Measurements from ENCODE around the gene CHD9NB.

CHD9NB gene

DNA sequence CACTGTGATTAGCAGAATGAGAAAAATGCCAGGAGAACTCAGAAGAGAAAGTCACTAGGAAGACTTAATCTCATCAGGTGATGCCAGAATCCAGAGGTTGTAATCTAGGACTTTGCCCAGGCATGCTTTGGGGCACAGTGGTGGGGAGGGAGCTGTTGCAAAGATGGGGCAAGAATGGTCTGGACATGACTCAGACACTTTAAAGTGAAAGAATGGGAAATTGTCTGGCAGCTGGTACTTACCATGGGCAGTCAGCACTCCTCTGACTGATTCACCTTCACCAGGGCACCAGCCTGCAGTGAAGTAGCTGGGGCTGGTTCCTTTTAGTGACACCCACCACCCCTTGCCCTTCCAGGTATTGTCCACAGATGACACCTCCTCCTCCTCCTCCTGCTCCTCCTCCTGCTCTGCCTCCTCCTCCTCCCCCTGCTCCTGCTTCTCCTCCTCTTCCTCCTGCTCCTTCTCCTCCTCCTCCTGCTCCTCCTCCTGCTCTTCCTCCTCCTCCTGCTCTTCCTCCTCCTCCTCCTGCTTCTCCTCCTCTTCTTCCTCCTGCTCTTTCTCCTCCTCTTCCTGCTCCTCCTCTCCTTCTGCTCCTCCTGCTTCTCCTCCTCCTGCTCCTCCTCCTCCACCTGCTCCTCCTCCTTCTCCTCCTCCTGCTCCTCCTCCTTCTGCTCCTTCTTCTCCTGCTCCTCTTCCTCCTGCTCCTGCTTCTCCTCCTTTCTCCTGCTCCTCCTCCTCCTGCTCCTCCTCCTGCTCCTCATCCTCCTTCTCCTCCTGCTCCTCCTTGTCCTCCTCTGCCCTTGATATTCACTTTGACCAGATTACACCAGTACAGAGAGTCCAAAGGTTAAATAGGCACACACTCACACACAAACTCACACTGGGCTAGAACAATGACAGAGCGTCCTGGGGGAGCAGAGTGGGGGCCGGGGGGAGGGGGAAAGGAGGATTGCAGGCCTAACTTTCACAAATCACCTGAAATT is at the start of gene CHD9NB:
Gene CHD9NB (minus strand): TSS at position 379 of the 983 bp plus-strand sequence. CDS start 8,739 bp downstream, outside the sequence.
- peak; percentile 93 for DNase-seq (ENCODE audit: low read depth)

DNA sequence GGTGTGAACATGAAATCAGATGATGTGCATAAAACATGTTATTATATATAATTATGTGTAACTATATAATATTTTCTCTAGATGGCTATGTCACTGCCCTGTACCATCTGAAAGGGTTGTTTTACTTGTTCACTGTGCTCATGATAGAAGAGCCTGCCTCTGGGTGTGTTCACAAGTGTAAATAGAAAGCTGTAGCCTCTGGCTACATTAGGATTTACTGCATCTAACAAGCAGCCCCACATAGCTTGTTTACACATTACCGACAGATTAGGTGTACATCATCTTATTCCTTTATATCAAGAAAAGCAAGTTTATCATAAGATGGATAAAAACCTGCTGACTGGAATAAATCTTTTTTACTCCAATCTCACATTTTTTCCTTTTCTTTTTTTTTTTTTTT is 48.2 kb upstream of the CHD9NB start:
- no peak for DNase-seq (ENCODE audit: low read depth)

DNA sequence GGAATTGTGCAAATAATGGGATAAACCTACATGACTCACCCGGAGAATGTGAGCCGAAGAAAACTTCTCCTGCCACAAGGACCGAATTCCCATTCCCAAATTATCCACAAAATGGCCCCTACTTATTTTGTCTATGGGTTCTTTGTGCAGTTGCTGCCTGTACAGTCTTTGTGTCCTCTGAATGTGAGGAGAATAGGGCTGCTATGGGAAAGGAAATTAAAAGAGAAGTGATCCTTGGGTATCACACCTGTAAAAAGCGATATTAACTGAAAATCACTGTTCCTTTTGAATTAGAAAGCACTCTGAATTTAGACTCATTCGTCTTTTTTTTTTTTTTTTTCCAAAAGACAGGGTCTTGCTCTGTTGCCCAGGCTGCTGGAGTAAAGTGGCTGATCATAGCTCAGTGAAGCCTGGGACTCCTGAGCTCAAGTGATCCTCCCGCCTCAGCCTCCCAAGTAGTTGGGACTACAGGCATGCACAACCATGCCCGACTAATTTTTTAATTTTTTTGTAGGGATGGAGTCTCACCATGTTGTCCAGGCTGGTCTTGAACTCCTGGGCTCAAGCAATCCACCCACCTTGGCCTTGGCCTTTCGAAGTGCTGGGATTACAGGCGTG is 47.5 kb upstream of the CHD9NB start:
- no peak for DNase-seq (ENCODE audit: low read depth)

DNA sequence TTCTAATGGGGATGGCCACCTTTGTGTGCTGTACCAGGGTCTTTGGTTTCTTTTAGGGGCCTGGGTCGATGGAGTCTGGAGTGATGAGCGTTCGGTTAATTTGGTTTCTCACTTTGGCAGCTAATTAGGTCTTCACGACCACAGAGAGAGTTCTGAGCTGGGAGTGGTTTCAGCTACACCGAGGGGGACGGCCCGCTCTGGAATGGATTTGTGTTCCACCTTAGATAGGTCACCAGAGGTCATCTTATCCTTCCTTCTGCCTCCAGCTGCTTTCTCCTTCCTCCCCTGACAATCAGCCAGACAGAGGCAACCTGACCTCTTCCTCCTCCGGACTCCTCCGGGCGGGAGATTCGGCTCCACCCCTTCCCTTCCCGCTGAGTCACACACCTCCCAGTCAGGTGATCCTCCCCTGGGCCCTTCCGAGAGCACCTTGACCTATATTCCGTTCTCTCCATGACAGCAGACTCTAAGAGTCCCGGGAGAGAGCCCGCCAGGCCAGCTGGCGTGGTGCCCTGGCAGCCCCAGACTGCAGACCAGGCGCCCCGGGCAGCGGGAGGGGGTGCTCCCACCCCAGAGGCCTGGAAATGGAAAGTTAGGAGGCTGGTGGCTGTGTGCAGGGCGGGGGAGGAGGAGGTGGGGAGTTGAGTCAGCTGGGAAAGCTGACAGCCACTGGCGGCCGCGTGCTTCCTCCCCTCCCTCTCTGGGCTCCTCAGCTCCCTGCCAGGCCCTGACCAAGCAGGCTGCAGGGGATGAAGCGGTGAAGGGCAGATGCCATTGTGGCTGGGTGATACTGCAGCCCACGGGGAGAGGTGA is 46.8 kb upstream of the CHD9NB start:
- DNase-seq (ENCODE audit: low read depth): peak; percentile 92

DNA sequence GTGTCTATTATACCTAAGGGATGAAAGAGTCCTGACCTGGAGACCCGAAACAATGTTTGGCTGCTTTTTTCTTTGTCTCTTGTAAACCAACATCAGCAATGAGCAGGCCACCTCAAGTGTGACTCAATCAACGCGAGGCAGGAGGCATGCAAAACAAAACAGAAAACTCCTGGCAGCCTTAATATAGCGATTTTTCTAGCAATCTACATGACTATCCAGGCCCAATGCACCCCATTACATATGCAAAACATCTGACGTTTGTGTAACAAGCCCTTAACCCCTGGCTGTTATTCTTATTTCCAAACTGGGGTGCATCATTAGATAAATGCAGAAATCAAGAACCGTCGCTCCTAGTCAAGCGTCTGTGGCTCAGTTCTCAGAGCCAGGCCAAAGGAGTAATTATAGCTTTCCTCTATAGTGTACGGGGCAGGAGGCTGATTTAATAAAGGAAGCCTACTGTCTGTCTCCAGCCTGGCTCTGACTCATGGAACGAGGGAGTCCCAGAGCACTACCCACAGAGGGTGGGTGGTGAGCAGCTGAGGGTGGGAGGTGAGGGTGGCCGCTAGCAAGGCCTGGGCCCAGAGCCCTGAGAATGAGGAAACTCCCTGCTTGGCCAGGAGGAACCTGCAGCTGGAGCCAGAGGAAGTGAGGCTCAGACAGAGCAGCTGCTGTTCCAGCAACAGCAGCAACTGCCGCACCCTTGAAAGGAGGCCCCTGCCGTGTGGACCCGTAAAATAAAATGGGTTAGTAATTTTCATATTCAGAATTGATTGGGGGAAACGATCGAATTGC is 46.0 kb upstream of the CHD9NB start:
- DNase-seq (ENCODE audit: low read depth): peak; percentile 96

DNA sequence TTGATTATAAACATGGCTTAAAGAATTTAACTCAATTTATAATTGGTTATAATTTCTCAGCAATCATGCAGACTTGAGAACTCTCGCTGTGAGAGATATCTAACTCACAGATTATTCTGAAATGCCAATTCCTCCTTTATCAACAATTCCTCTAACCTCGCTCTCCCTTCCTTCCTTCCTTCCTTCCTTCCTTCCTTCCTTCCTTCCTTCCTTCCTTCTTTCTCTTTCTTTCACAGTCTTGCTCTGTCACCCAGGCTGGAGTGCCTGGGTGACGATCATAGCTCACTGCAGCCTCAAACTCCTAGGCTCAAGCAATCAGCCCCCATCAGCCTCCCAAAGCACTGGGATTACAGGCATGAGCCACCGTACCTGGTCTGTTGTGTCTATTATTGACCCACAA is 44.5 kb upstream of the CHD9NB start:
- no peak for DNase-seq (ENCODE audit: low read depth)

DNA sequence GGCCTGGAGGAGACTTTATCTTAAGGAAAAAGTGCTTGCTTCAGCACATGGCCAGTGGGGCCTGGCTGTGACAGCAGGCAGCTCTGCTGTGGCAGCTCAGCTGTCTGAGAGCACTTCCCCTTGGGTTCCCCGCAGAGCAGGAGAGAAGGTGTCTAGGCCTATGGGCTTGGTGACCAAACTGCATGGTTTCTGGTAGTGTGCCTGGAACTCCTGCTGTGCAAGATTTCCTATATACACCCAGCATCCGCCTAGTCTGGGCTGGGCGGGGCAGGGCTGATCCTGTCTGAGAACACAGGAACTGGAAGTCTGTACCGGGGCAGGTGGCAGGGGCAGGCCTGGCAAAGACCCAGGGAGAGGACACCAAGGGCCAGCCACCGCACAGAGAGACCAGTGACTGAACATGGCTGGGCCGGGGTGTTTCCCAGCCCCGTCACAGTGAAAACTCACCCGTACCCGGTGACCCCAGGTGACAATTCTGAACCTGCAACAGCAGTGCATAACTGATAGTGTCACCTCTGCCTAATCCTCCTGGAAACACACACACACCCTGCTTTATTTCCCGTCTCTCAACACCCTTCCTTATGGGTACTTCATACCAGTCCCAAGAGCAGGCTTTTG is 41.4 kb upstream of the CHD9NB start:
- no peak for DNase-seq (ENCODE audit: low read depth)

DNA sequence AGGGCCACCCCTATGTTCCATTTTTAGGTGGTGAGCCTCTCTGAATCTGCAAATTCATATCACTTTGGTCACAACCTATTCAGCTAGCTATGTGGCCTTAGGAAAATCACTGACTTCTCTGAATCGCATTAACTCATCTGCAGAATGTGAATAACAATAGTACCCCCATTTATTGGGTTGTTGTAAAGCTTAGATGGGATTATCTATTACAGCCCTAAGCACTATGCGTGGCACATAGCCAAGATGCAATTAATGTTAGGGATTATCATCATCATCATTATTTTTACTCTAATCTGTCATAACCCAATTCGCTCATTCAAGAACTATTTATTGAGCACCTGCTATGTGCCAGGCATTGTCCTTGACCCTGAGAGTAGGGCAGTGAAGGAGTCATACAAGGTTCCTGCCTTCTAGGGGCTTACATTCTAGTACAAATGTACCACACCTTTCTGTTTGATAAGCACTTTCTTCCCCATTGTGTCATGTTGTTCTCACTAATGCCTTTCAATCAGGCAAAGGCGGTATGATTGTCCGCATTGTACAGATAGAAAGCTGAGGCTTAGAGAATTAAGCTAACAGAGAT is 40.6 kb upstream of the CHD9NB start:
- no peak for DNase-seq (ENCODE audit: low read depth)

DNA sequence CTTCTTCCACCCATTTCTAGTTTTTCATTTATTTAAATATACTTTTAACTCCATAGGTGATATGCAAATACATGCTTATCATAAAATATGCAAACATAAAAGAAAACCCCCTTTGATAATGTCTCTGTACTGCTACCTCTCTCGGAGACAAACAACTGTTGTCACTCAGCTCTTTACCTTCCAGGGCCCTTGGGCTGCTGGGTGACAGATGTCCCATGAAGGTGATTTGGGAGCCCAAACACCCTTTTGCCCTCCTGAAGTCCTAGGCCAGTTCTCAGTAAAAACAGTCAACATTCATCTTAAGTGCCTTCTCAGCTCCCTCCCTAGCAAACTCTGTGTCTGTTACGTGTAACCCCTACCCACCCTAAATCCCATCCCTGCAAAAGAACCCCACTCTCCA is 39.6 kb upstream of the CHD9NB start:
- DNase-seq (ENCODE audit: low read depth): no peak

DNA sequence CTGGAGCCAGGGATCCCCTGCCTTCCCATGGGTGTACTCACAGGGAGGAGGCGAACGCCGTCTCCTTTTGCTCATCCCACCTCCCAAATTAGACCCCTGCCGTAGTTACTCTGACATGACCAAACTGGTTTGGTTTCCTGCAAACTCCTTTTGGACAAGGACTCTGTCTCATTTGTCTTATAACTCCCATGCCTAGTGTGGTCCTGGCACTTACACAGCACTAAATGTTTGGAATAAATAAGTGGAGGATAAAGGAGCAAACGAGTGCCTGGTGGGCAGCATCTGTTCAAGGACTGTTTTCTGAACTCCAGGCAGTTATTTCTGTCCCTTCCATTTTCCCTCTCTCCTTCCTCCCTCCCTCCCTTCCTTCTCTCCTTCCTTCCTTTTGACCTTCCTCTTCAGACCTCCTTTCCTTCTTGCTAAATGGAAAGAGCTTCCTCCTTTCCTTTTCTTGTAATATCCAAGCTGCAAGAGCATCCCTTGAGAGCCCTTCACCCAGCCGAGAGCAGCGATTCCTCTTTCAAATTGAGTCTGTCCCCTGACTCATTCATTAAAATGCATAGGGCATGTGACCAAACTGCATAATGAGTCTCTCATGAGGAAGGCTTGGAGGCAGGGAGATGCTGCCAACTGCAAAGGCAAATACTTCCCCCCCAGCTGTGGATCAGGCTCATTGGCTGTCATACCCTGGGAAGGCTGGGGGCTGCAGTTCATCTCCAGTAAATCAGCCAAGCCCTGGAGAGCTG is 38.9 kb upstream of the CHD9NB start:
- peak; percentile 98 for DNase-seq (ENCODE audit: low read depth)

DNA sequence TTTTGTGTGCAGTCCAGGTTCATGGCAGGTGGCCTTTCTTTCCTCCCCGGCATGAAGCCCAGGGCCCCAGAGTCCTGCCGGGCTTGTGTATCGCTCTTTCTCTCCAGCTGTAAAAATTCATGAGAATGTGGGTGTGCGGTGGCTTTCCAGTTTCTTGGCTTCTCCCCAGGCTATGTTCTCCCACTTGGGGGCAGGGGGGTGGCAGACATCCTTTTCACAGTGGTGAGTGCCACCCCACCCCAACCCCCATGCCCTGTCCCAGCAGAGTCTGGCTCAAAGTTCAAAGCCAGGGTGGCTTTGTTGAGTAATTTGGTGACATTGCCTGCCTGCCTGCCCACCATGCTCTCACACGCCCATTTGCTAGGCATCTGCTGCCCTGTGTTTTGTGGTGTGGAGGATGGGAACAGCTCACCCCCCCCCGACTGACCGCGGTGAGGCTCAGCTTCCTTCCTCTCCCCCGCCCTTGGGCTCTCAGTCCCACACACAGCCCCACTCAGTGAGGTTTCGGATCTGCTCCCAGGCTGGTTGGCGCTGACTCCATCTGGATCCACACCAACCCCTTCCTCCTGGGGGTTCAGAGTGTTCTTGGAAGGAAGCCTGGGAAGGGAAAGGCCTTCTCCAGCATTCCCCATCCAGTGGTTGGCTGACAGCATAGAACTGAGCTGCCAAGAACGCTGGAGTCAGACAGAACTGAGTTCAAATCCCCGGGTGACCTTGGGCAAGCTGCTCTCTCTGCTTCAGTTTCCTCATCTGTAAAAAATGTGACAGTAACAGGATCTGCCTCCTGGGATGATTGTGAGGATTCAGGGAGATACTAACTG is 38.1 kb upstream of the CHD9NB start:
- peak; percentile 100 for DNase-seq (ENCODE audit: low read depth)

DNA sequence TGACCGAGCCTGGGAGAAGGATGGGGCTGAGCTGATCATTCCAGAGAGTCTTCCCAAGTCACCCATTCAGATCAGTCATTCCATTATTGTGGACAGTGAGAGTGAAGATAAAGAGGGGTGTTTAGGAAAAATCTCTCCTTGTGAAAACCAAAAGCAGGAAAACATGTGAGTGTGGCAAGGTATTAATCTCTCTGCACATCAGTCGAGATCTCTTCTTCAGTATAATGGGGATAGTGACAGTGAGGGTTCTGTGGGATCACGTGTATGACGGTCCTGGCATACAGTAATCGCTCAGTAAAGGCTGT is 37.5 kb upstream of the CHD9NB start:
- DNase-seq (ENCODE audit: low read depth): no peak

DNA sequence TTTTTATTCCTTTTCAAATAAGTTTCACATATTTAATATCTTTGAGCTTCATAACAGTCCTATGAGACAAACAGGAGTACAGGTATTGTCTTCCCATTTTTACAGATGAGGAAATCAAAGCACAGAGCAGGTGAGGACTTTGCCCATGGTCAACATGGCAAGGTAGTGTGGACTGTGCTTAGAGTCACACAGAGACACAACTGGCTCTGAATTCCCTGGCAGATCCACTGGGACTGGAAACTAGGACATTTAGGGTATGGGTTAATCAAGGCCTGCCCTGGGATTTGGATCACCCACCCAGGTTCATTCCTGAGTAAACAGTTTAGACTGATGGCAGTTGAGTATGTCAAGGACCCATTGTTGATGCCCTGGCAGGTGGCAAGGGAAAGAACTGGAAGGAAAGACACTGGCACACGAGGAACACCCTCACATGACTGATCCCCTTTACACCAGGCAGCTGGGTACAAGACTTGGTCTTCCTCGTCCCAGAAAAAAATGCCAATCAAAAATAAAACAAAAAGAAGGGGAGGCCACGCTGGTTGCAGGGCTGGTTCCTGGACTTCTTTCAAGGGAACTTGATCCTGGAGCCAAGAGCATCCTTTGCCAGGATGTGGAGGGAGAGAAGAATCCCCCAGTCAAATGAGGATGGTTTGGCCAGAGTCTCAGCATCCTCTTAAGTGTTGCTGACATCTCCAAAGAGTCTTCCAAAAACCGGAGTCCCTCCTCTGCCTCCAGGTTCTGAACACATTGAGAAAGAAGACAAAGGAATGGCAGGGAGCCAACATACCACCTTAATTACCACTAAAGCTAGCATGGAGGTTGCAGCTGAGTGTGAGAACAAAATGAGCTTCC is 37.0 kb upstream of the CHD9NB start:
- DNase-seq (ENCODE audit: low read depth): peak; percentile 67

DNA sequence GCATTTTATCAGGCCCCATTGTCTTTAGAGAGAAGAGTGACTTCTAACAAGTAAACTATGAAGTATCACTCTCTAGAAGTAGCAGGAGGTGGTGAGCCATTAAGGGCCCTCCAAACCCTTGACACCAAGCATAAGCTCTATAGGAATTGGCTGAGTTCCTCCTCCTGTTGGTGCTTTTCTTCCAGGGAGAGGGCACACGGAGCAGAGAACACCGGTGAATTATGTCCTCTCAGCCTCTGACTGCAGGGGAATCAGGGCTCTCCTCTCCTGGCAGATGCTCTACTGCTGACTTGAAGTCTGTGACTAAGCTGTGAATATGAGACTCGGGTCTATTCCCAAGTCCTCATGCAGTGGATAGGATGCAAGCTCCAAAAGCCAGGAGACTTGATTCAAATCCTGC is 34.4 kb upstream of the CHD9NB start:
- peak; percentile 40 for DNase-seq (ENCODE audit: low read depth)

DNA sequence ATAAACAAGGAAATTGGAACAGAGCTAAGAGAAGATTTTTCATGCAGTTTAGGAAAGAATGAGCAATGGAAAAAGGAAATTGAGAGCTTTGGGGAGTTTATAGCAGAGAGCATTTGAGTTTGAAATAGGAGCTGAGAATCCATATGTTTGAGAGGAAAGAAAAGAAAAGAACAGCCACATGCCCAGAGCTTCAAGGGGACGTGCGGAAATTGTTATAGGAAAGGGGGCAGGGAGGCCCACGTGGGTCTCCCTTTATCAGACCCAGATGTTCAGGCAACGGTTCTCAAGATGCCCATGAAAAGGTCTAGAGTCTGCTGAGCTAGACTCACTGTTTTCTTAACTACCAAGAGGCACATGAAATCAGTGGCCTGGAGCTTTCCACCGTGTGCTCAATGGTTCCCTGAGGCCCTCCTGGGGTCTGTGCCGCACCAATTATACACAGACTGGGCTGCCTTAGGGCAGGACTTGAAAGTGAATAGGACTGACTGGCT is 33.3 kb upstream of the CHD9NB start:
- DNase-seq (ENCODE audit: low read depth): peak; percentile 89

DNA sequence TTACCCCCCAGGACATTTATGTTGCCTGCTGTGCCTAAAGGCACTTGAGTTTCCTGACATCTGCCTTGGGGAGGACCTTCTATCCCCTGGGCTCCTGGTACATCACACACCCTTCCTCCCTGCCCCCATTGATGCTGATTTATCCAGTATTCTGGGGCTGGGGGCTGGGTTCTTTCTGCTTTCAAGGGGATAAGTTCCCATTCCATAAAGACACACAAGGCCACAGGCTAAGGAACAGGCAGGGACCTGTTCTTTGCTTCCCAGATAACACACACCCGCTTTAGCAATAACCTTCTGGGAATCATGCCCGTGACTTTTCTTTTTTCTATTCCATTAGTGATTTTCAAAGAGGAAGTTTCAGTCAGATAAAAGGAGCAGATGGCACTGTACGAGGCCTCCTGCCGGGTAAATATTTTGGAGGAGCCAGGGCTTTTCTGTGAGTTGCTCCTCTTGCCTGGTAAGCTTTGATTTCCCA is 32.7 kb upstream of the CHD9NB start:
- peak; percentile 54 for DNase-seq (ENCODE audit: low read depth)

DNA sequence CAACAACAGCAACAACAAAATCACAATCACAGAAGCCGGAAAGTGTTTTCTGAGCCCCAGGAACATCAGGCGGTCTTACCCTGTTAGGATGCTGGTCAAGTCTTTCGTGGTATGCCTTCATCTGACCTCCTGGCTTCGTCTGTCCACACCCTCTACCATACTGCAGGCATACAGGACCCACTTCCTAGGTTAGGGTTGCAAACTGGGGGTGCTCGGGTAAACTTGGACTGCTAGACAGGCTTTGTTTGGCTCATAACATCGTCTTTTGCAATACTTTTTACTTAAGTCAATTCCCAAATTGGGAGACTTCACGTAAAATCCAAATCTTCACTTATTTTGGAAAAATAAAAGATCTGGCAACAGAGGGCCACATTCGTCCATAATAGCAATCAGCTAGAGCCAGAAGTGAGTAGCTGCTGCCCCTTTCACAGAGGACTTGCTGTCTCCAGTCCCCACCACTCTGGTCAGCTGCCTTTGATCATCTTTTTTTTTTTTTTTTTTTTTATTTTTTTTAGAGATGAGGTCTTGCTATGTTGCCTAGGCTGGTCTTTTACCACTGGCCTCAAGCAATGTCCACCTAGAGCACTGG is 32.1 kb upstream of the CHD9NB start:
- no peak for DNase-seq (ENCODE audit: low read depth)

DNA sequence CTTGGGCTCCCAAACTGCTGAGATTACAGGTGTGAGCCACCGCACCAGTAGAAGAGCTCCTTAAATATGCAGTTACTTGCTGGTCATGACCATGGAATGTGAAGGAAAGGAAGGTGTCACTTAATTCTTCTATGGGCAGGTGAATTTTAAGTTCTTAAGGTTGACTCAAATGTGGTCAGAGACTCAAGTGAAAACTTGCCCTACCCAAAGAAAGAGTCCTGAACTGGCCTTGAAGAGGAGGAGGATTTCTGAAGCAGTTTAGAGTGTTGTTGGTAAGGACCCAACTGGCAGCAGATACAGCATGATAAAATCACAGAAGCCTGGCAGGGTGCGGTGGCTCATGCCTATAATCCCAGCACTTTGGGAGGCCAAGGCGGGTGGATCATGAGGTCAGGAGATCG is 31.4 kb upstream of the CHD9NB start:
- DNase-seq (ENCODE audit: low read depth): no peak
